Activated CD4-positive, alpha-beta T cell treated with anti-CD3 and anti-CD28 coated beads, Interleukin-2, amount 50 U/mL, for 48 hours (primary cell): ENCODE measurements around the gene SURF2.
"Not testable (repeated sequence)": the region's sequence is repeated elsewhere in the genome, so short reads cannot be mapped to it uniquely, and the experiment has no call there.

Source experiments
- DNase-seq, 2 experiments: peaks; one replicate each; pipeline ENCODE4 v3.0.0-alpha.2; 2020

The SURF2 gene

DNA sequence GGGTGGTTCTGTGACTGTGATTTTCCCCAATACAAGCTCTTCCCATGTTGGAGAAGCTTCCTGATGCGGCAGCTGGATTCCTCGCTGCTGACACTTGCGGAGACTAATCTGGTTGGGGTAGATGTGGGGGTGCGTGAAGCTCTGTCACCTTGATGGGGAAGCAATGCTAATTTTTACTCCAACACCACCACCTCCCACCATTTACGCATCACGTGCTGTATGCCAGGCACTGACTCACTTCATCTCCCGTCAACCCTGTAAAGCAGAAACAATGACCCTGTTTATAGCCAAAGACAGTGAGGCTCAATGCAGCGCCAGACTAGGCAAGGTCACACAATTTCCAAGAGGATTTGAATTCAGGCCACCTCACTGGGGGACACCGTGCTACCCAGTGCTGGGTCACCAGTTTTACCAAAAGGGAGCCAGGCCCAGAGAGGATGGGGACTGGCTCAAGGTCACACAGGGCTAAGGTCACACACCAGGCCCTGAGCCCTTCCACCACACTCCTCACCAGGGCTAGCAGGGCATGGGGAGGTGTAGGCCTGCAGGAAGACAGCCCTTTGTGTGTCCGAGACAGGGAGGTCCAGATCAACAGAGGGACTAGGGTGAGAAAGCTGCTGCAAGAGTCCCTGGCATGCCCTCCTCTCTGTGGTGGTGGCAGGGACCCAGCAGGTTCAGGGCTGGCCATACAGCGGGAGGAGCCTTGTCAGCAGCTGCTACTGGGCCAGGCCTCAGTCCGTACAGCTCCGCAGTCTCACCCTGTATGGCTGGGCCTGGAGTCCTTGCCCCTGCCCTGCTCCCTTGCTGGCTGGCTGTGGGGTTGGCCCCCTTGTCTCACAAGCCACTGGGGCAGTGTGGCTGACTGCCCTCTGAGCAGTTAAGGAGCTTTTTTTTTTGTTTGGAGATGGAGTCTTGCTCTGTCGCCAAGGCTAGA, 23.1 kb downstream of the SURF2 start:
- DNase-seq = no peak

DNA sequence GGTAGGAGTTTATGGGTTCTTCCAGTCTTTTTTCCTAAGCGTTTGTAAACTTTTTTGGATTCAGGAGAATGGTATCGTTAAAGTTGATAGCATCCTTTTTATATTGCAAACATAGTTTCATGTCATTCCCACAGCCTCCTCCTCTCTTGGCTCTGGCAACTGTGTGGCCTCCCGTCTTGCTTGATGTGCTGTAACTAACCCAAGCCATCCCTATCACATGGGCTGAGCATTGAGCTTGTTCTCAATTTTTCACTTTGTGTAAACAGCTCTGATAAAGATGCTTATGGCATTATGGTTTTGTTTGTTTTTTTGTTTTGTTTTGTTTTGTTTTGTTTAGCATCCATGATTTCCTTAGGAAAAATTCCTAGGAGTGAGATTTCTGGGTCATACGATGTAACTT, 24.4 kb downstream of the SURF2 start:
- no peak for DNase-seq

DNA sequence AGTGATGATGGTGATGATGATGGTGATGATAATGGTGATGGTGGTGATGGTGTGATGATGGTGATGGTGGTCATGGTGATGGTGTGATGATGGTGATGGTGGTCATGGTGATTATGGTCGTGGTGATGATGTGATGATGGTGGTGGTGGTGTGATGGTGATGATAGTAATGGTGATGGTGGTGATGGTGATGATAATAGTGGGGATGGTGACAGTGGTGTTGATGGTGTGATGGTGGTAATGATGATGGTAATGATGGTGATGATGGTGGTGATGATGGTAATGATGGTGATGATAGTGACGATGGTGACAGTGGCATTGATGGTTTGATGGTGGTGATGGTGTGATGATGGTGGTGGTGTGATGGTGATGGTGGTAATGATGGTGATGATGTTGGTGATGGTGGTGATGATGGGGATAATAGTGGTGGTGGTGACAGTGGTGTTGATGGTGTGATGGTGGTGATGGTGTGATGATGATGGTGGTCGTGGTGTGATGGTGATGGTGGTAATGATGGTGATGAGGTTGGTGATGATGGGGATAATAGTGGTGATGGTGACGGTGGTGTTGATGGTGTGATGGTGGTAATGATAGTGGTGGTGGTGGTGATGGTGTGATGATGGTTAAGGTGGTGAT, 26.3 kb downstream of the SURF2 start:
- DNase-seq = no peak

DNA sequence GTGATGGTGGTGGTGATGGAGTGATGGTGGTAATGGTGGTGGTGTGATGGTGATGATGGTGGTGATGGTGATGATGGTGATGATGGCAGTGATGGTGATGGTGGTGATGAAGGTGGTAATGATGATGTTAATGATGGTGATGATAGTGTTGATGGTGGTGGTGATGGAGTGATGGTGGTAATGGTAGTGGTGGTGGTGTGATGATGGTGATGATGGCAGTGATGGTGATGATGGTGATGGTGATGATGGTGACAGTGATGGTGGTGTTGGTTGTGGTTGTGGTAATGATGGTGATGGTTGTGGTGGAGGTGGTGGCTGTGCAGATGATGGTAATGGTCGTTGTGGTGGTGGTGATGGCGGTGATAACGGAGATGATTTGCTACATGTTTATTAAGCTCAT, 27.1 kb downstream of the SURF2 start:
- no peak for DNase-seq

DNA sequence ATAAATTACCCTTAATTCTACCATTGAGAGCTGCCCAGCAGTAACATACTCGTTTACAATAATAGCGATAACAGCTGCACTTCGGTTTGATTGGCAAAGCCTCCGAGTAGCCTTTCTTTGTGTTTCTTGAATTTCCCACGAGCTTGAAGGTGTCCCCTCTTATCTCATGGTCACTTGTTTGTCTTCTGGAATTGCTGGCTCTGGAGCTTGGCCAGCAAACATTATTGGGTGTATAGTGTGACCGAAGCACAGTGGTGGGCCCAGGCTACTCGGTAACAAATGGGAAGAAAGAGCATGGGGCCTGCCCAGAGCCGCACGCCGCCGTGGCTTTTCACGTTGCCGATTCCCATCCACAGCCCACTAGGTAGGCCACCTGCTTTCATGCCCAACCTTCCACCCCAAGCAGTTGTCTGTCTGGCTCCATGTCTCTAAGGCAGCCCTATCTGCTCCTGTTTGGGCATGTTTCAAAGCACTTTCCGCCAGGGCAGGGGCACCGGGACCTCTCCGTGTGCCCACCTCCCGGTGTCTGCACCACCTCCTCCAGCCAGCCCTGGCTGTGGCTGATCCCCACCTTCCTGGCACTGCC, 28.5 kb downstream of the SURF2 start:
- DNase-seq = no peak

DNA sequence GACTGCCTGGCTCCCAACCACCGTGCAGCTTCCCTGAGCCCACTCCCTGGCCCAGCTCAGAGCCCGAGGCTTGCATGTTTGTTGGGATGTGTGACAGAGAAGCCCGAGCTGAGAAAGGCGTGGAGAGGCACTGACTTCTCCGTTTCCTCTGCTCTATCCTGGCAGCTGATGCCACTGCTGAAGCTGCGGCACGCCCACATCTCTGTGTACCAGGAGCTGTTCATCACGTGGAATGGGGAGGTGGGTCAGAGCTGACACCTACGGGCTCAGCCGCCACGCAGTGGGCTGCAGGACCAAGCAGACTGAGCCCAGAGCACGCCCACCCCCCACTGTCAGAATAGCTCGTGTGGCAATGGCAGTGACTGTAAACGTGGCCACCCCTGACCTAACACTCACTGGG, 29.1 kb downstream of the SURF2 start:
- DNase-seq = no peak

DNA sequence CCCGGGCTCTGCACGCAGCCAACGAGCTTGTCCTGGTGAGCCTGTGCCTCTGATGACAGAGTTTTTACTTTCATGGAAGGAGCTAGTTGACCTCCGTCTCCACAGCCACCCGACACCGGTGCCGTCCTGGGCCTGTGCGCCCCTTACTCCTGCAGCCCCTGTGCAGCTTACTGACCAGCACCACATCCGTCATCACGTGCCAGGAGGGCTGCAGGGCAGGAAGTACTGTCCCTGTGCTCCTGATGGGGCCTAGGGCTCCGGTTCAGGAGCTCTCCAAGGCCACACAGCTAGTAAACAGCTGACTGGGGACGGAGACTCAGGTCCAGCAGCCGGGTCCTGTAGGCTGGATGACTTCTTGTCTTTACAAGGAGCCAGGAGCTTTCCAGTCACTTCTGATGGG, 30.0 kb downstream of the SURF2 start:
- DNase-seq = no peak

DNA sequence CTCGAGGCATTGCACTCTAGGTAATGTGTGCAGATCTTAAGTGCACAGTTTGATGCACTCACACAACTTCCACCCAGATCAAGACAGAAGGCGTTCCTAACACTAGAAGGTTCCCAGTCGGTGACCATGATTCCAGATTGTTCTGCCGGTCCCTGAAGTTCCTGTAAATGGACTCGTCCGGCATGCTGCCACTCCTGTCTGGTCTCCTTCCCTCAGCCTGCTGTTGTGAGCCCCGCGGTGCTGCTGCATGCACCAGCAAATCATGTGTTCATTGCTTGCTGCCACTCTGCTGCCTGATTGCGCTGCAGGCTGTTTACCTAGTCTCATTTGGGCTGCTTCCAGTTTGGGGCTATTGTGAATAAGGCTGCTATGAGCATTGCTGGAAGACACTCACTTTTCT, 31.3 kb downstream of the SURF2 start:
- no peak for DNase-seq

DNA sequence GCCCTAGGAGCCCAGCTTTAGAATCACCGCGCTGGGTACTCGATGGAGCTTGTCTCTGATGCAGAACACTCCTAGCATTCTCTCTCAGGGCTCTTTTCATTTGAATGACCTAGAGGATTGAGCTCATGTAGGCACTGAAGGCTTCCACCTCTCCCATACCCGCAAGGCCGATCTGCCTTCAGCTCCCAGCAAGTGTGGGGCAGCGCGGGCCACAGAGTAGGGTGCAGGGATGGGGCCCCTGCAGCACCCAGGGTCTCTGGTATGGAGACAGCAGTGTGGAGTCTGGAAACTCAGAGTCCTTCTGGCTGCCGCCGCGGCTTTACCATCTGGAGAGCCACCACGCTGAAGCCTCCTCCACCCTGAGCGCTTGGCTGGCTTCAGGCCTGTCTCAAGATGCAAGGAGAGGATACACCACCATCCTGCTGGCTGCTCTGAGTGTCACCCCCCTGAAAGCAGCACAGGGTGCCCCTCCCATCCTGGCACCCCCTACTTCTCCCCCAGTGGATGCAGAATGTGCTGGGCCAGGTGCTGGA, 32.7 kb downstream of the SURF2 start:
- DNase-seq = no peak

DNA sequence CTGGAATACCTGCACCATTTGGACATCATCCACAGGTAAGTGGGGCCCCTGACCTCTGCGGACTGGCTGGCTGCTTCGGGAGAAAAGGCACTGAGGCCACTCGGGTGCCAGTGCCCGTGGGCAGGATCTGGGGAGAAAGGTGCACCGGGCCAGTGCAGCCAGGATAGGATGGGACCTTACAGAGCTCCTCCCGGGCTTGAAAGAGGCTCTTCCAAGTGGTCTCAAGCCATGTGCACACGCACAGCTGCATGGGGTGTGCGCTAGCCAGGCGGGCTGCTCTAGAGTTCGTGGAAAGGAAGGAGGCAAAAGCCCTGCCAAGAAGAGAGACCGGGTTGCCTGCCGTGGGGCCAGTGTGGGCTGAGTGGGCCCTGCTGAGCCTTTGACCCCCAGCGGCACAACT, 33.2 kb downstream of the SURF2 start:
- DNase-seq = no peak

DNA sequence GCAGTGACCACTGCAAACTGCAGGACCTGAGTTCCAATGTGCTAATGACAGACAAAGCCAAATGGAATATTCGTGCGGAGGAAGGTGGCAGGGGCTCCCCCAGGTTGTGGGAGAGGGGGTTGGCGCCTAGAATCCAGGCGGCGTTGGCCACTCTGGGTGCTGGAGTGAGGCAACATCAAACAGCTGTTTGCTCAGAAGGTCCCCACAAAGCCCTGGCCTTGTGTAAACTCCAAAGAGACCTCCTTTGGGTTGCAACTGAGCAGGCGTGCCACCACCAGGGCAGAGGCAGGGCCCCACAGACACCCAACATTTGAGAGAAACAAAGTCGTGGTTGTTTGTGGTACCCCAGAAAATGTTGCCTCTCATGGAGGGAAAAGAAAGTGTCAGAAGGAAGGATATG, 34.4 kb downstream of the SURF2 start:
- no peak for DNase-seq

DNA sequence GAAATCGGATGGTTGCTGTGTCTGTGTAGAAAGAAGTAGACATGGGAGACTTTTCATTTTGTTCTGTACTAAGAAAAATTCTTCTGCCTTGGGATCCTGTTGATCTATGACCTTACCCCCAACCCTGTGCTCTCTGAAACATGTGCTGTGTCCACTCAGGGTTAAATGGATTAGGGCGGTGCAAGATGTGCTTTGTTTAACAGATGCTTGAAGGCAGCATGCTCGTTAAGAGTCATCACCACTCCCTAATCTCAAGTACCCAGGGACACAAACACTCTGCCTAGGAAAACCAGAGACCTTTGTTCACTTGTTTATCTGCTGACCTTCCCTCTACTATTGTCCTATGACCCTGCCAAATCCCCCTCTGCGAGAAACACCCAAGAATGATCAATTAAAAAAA, 35.1 kb downstream of the SURF2 start:
- not testable (repeated sequence) for DNase-seq

DNA sequence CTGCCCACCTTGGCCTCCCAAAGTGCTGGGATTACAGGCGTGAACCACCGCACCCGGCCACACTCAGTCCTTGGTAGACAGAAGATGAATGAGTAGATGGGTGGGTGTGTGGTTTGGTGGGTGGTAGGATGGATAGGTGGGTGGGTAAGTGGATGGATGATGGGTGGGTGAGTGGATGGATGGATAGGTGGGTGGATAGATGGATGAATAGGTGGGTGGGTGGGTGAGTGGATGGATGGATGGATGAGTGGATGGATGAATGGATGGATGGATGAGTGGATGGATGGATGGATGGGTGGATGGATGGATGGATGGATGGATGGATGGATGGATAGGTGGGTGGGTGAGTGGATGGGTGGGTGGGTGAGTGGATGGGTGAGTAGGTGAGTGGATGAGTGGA, 36.0 kb downstream of the SURF2 start:
- DNase-seq = not testable (repeated sequence)

DNA sequence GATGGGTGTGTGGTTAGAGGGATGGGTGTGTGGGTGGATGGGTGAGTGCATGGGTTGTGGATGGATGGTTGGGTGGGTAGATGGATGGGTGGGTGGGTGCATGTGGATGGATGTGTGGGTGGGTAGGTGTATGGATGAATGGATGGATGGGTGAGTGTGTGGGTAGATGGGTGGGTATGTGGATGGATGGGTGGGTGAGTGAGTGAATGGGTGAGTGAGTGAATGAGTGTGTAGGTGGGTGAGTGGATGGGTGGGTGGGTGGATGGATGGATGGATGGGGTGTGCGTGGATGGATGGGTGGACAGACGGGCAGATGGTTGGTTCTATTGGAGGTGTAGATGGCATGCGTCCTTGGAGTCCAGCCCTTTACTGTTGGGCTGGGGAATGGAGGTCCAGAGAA, 37.0 kb downstream of the SURF2 start:
- no peak for DNase-seq

DNA sequence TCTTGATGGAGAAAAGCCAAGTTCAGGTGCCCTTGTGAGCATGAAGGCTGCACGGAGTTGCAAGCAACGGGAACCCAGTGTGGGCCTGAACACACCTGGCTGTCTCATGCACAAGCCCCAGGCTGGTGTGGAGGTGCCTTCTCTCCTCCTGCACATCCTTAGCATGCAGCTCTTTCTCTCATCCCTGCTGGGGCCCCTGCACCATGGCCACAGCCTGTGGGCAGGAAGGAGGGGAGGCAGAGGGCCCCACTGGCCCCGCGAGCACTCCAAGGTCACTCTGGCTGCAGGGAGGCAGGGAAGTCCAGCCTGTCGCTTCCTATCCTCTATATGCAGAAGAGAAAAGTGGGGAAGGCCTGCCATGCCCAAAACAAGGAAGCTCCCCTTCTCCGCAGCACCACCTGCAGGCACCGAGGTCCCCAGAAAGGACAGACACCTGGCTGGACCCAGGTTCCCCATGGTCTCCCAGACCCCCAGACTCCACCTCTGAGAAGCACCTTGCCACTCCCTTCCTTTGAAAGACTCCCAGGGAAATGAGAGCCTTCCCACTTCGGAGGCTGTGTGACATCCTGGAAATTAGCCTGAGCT, 38.4 kb downstream of the SURF2 start:
- no peak for DNase-seq

DNA sequence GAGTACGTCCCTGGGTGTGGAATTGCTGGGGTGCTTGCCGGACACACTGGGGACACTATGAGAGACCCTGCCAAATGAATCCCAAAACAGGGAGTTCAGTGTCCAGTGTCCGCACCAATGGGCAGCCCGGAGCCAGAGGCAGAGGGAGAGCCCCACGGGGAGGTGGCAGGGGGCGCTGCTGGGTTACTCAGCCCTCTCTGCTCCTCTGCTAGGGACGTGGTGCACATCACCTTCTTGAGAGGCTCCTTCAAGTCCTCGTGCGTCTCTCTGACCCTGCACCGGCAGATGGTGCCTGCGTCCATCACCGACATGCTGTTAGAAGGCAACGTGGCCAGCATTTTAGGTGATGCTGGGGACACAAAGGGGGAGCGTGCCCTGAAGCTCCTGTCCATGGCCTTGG, 40.6 kb downstream of the SURF2 start:
- no peak for DNase-seq

DNA sequence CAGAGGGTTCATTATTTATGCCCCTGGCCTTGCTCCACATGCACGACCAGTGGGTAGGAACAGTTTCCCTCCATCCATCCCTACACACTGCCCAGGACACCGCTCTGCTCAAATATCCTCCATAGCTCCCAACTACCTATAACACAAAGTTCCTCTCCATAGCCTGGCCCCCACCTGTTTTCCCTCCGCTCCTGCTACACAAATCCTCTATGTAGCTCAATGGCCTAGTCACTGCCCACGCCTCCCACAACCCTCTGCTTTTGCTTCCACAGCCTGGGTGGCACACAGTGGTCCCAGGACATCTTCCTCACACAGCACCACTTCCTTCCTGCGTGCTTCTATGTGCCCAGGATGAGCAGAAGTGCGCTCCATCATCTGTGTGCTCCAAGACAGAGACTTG, 41.0 kb downstream of the SURF2 start:
- DNase-seq = no peak

DNA sequence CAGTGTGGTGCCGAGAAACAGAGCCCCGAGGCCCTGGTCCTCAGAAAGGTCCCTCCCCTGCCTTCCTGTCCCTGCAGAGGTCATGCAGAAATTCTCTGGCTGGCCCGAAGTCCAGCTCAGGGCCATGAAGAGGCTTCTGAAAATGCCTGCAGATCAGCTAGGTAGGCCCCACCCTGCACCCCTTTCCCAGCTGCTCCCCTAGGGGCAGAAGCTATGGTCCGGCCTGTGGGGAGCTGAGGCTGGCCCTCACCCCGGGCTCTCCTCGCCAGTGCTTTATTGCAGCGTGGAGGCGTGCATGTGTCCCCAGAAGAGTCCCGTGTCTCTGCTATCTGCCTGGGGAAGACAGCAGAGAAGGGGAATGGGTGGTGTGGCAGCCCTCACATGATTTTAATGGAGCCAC, 41.5 kb downstream of the SURF2 start:
- DNase-seq = no peak

DNA sequence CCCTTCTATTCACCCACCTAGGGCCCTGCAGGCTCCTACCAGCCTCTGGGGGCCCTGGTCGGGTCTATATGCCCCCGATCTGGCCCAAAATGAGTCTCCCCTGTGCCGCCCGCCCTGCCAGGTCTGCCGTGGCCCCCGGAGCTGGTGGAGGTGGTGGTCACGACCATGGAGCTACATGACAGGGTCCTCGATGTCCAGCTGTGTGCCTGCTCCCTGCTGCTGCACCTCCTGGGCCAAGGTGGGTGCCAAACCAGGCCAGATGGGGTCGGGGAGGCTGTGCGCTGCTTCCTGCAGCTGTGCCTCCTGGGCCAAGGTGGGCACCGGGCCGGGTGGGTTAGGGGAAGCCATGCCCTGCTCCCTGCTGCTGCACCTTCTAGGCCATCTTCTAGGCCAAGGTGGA, 43.9 kb downstream of the SURF2 start:
- DNase-seq = no peak

DNA sequence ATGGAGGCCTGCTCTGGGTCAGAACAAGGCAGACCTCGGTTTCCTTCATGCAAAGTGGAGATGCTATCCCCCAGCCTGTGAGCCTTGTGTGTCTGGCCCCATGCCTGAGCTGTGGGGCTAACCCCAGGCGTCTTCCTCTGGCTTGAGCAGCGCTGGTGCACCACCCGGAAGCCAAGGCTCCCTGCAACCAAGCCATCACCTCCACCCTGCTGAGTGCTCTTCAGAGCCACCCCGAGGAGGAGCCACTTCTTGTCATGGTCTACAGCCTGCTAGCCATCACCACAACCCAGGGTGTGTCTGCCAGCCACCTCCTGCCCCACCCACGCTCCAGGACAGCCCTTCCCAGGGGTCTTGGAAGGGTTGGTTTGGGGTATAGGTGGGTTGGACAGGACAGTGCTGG, 45.2 kb downstream of the SURF2 start:
- DNase-seq = no peak

DNA sequence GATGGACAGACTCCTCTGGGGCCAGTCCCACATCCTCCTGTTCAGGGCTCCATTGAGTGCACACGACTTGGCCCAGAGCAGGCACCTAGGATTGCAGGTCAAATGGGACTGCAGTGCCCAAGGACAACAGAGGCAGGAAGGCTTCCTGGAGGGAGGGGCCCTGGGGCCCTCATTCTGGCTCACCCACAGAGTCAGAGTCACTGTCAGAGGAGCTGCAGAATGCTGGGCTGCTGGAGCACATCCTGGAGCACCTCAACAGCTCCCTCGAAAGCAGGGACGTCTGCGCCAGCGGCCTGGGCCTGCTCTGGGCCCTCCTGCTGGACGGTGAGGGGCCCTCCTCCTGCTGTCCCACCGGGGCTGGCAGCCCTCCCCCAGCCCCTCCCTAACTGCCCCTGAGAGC, 46.3 kb downstream of the SURF2 start:
- DNase-seq = no peak

DNA sequence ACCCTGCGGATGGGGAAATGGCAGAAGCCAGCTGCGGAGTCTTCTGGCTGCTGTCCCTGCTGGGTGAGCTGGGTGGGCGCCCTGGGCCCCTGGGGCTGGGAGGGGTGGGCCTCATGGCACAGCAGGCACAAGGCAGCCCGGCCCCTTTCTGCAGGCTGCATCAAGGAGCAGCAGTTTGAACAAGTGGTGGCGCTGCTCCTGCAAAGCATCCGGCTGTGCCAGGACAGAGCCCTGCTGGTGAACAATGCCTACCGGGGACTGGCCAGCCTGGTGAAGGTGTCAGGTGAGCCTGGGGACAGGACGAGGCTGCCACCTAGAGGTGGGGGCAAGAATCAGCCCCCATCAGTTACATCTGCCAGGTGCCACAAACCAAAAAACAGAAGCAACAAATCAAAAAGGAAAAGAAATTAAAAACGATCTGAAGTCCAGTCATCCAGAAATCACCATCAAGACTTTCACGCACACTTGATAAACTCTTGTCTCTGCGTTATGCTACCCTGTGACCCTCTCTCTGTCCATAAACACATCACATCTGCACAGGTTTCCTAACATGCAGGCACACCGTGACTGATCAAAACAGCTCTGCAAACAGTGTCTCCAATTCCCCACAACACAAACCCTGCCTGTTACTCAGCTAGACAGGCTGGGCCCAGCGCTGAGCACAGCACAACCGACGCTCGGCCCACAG, 47.6 kb downstream of the SURF2 start:
- DNase-seq = peak; percentile 66

DNA sequence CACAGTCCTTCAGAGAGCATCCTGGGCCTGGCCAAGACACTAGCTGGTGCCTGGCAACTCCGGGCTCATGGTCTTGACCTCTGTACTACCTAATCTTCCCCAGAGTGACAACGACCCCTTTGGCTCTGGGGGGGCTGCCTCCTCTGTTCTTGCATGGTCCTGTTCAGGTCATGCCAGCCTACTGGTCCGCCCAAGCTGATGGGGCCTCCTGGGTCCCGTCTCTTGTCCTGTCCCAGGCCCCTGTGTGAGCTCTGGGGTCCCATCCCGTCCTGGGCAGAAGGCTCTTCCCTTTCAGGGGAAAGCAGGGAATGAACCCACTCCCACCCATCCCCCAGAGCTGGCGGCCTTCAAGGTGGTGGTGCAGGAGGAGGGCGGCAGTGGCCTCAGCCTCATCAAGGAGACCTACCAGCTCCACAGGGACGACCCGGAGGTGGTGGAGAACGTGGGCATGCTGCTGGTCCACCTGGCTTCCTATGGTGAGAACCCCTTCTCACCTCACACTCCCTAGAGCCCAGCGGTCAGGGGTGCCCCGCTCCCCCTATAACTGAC, 48.2 kb downstream of the SURF2 start:
- DNase-seq = no peak
